ENCODE data around the gene WNT11. TPM values are rescaled to one million over a fixed set of nuclear protein-coding genes. Genes with fewer than 3 reads are reported as not detected.

The WNT11 gene
- total and polyA plus RNA-seq, 12 donors = 3.8 to 88.2 (median 32.3) TPM

- no peaks in the 10 kb centered on the region for H3K4me1 ChIP-seq (replicated peaks in 1 of 2)
- 91 to 95% (median 92%) methylated on average over 11 to 17 of the region's 17 CpGs for WGBS, 4 donors
- no peak for DNase-seq
- H3K36me3 ChIP-seq (replicated peaks in 1 of 2) = no peaks in the 10 kb centered on the region
- intact Hi-C loops (cut with DNase I) = no loop called here
- H3K4me3 ChIP-seq = no peak overlapping the region
- no peaks in the 10 kb centered on the region for H3K27me3 ChIP-seq
- H3K27ac ChIP-seq = no peak overlapping the region
- H3K9me3 ChIP-seq (replicated peaks in 1 of 3) = no peaks in the 10 kb centered on the region
- TF ChIP-seq POLR2A (IDR thresholded peaks at IDR 0.05) (no peak), CTCF (IDR thresholded peaks at IDR 0.05) (no peak)
Measured at GRCh38 chr11:76225122-76225611, 18.9 kb upstream of the WNT11 start.

GRCh38 chr11:76224461-76225121, 18.3 kb upstream of the WNT11 start:
- H3K9me3 ChIP-seq (replicated peaks in 1 of 3) = no peaks in the 10 kb centered on the region
- H3K27me3 ChIP-seq = no peaks in the 10 kb centered on the region
- TF ChIP-seq CTCF (IDR thresholded peaks at IDR 0.05) = no peak
- TF ChIP-seq POLR2A (IDR thresholded peaks at IDR 0.05) = no peak
- no peaks in the 10 kb centered on the region for H3K36me3 ChIP-seq (replicated peaks in 1 of 2)
- intact Hi-C loops (cut with DNase I) = no loop called here
- no peak overlapping the region for H3K4me3 ChIP-seq
- no peaks in the 10 kb centered on the region for H3K4me1 ChIP-seq (replicated peaks in 1 of 2)
- no peak overlapping the region for H3K27ac ChIP-seq
- no peak for DNase-seq
- WGBS, 4 donors = 90 to 91% (median 90%) methylated on average over 9 to 10 of the region's 10 CpGs

GRCh38 chr11:76221365-76221764, 15.1 kb upstream of the WNT11 start:
- Histone ChIP-seq H3K27me3 (no peaks in the 10 kb centered on the region), H3K9me3 (replicated peaks in 1 of 3) (no peaks in the 10 kb centered on the region), H3K4me3 (no peak overlapping the region), H3K27ac (no peak overlapping the region), H3K4me1 (replicated peaks in 1 of 2) (peaks cover 10 to 12% of the 10 kb centered on the region in 2 donors), H3K36me3 (replicated peaks in 1 of 2) (no peaks in the 10 kb centered on the region)
- no peak for DNase-seq
- TF ChIP-seq CTCF (IDR thresholded peaks at IDR 0.05) (no peak), POLR2A (IDR thresholded peaks at IDR 0.05) (no peak)
- intact Hi-C loops (cut with DNase I) = no loop called here
- 84 to 96% (median 87%) methylated on average over 3 of the region's 3 CpGs for WGBS, 4 donors

- Histone ChIP-seq H3K27me3 (no peaks in the 10 kb centered on the region), H3K9me3 (replicated peaks in 1 of 3) (no peaks in the 10 kb centered on the region), H3K36me3 (replicated peaks in 1 of 2) (no peaks in the 10 kb centered on the region), H3K27ac (no peak overlapping the region), H3K4me3 (no peak overlapping the region), H3K4me1 (replicated peaks in 1 of 2) (peaks cover 16 to 19% of the 10 kb centered on the region in 2 donors)
- no peak for DNase-seq
- WGBS, 4 donors = 63 to 100% (median 74%) methylated on average over 3 of the region's 3 CpGs
- no peak for TF ChIP-seq POLR2A (IDR thresholded peaks at IDR 0.05)
- intact Hi-C loops (cut with DNase I) = loop anchor here in 1 of 2 donors (10.0 kb wide), 1 partner anchor 226 kb away; the partner anchor contains the start of gene EMSY
Measured at GRCh38 chr11:76219243-76219642, 12.9 kb upstream of the WNT11 start.

Data from adrenal gland (tissue), 12 donors.